ENCODE measurements around the gene ANKMY1.

Gene ANKMY1

DNA sequence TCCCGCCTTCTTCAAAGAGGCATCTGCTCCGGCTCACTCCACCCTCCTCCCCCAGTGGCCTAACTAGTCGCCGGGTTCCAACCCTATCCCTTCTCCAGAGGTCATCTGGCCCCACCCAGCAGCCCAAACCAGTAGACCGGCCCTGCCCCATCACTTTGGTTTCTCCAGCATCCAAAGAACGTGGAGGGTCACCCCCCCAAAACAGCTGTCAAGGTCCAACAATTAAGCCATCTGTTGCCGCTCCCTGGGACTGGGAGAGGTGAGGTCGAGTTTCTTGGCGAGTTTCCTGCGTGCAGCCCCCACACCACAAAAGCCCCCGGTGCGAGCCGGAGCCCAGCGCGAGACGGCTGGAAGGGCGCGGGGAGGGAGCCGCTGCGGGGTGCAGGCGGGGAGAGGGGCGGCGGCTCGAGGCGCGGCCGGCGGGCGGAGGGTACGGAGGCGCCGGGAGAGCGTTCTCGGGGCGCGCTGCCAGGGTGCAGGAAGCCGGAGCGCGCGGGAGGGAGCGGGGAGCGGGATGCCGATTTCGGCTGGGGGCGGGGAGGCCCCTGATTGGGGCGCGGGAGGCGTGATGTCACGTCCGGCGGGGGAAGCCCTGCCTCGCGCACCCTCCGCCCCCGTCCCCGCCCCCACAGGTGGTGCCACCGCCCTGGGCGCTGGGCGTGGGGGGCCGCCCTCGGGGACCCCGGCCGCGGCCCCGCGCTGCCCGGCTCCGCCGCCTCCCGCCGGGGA is 122.9 kb downstream of the ANKMY1 start:
- DNase-seq (ENCODE audit: low read depth), result peak; percentile 92

DNA sequence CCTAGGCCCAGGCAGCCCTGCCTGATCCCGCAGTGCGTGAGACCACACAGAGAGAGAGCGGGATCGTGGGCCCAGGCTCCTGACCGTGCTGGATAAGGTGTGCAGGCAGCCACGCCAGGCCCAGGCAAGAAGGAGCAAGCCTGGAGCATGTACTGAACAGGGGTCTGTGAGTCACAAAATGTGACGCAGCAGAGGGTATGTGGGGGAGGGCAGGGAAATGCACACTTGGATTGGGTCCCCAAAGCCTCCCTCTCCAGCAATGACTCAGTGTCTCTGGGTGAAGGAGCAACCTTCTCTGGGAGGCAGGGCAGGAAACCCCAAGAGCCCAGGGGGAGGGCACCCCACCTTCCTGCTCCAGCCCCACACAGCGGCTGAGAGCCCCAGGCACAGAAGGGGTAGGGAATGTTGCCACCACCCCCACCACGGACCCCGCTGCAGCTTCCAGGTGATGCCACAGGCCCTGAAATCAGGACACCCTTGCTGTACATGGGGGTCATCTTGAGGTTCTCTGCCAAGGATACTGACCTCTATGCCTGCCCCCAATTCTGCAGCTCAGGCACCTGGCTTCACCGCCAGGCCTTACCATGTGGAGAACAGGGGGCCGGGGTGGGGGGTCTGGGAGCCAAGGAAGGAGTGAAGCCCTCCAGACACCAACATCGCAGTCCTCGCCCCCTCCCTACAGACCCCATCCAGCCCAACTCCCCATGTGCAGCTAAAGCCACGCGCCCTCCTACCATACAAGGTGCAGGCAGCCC is 123.6 kb downstream of the ANKMY1 start:
- DNase-seq (ENCODE audit: low read depth), result peak; percentile 97

DNA sequence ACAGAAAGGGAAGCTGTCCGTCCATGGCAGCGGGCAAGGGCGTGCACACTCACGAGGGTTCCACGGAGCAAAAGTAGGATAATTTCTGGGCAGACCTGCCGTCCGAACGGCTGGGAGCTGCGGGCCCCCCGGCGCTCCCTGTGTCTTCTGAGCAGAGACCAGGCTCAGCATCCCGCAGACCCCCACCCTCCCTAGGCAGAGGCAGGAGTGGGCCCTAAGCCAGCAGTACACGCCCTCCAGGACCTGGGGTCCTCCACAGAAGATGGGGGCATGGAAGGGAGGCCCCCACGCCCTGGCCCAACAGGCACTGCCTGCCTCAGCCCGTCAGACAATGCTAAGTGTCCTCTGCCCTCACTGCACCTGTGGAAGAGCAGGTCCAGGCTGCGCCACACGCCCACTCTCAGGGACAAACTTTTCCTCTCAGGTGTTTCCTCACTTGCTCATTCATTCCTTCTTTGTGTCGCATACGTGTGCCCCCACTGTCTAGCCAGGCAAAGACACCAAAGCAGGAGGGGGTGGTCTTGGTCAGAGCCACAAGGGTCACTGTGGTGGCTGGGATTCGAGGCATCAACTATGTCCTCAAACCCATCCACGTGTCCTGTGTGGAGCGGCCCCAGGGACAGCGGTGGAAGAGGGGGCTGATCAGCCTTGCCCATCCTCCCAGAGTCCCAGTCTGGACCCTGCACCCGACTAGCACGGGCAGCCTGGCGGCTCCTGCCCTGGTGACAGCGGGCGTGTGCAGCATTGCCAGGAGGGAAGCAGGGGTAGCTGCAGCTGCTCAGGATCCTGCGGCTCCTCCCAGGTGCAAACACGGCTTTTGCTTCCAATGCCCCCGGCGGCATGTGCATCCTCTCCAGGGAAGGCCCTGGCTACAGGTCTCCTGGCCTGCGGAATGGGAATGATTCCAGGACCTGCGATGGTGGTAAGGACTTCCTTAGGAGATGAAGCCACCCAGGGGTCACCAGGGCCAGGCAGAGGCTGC is 124.7 kb downstream of the ANKMY1 start:
- DNase-seq (ENCODE audit: low read depth), result no peak

DNA sequence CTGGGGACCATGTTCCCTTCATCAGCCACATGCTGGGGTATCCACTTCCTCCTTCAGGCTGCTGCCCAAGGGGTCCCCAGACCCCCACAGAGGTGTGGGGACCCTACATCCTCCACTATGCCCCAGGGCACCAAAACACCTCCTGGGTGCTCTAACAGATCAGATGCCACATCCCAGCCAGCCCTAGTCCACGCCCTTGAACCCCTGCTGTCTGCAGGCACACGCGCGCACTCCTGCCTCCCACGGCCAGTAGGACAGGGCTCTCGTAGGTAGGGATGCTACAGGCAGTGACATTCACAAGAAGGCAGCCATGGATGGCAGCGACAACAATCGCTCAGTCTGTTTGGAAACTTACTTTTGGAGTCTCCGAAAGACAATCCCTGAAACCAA is 125.4 kb downstream of the ANKMY1 start:
- no peak for DNase-seq (ENCODE audit: low read depth)

DNA sequence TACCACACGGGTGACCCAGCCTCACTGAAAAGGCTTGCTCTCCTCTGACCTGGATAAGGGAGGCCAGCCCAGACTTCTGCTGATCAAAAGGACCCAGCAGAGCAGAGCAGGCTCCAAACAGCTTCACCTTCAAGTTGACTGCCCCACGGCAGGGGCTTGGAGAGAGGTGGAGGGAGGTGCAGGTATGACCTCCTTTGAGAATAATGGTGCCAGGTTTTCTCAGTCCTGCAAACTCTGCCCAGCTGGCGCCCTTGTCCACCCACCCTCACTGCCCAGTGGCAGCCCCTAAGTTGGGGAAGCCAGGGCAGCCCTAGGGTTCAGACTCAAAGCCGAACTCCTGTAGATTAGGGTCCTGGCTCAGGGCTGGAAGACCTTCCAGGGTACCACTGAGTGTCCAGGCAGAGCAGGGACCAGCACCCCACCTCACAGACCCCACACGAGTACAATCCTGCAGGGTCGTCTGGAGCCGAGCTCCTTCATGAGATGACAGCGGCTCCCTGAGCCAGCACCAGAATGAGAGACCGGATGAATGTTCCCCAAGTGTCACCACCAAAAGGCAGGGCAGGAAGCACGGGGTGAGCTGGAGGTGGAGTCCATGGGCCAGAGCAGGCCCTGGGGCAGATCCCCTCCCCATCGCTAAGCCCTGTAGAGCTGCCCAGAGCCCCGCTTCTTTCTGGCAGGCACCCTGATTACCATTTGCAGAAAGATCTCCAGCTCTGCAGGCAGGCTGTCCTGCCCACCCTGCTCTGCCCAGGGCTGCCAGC is 125.9 kb downstream of the ANKMY1 start:
- no peak for DNase-seq (ENCODE audit: low read depth)

DNA sequence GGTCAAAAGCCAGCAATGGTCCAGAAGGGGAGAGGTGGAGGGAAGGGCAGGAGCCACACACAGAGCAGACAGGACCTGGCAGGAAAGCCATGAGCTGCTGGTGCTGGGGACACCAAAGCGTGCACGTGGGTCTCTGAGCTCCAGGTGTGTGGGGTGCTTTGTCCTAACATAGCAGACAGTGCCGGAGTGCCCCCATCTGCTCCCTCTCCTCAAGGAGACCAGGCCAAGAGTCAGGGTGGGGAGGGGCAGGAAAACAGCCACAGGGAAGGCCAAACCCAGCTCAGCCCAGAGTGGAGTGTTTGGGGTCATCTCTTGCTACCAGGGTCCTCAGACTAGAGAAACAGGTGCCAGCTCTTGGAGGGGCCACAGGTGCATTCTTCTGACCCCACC is 126.5 kb downstream of the ANKMY1 start:
- no peak for DNase-seq (ENCODE audit: low read depth)

DNA sequence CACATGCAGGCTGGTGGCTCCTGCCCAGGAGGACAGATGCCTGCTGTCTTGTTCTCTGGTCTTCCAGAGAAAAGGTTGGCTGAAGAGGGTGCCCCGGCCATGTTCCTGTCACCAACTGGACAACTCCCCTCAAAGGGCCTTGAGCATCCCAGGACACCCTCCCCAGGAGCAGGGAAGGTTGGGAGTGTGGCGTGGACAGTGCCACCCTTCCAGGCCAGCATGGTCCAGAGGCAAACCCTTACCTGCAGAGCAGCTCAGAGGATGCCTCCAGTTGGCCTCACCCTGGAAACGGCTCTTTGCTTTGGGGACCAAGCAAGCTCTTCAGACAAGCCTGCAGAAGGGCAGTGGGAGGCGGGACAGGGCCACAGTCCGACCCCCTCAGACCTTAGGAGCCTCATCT is 127.2 kb downstream of the ANKMY1 start:
- DNase-seq (ENCODE audit: low read depth), result no peak

DNA sequence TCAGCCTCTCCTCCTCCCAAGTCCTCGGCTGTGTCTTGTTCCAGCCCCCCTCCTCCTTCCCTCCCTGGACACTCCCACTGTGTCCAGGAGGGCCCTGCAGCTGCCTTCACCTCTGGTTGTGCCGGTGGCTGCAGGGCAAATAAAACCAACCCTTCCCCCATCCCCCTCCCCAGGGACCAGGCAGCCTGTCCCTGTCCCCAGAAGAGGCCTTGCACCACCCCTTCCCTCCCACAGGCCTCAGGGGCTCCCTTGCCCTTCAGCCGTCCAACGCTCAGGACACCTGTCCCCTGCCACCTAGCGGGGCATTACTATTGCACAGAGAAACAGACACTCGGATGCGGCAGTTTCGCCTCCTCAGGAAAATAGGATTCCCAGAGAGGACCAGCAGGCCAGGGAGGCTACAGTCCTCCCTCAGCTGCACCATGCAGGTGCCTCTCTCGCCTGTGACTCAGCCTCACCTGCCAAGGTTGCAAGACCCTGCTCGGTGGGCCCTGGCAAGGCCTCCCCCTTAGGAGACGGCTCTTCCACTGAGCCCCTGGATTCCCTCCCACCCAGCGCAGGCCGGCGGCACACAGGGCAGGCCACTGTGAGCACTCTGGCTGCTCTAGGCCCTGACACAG is 127.8 kb downstream of the ANKMY1 start:
- DNase-seq (ENCODE audit: low read depth), result no peak
